ENCODE results near the gene CCNE1.
"Not testable (repeated sequence)": the region's sequence is repeated elsewhere in the genome, so short reads cannot be mapped to it uniquely, and the experiment has no call there.

CCNE1 gene

GRCh38 chr19:29819300-29819699 lies 7.5 kb downstream of the CCNE1 start:
- no peak for DNase-seq

GRCh38 chr19:29819986-29820385 lies 8.2 kb downstream of the CCNE1 start:
- no peak for DNase-seq

- DNase-seq: no peak
These were observed 12.0 kb downstream of the CCNE1 start for GRCh38 chr19:29823581-29824330.

- not testable (repeated sequence) for DNase-seq
These were observed 13.5 kb downstream of the CCNE1 start for GRCh38 chr19:29825263-29825662.

- DNase-seq: peak; percentile 70
These were observed 19.3 kb downstream of the CCNE1 start for GRCh38 chr19:29831041-29831548.

GRCh38 chr19:29831686-29832085 lies 19.9 kb downstream of the CCNE1 start:
- DNase-seq: no peak

- DNase-seq: no peak
These were observed 21.0 kb downstream of the CCNE1 start for GRCh38 chr19:29832801-29833200.

GRCh38 chr19:29833614-29834261 lies 21.9 kb downstream of the CCNE1 start:
- DNase-seq: no peak

GRCh38 chr19:29834991-29835846 lies 23.4 kb downstream of the CCNE1 start:
- DNase-seq: no peak

GRCh38 chr19:29836409-29836825 lies 24.6 kb downstream of the CCNE1 start:
- DNase-seq: no peak

- peak; percentile 31 for DNase-seq
These were observed 25.7 kb downstream of the CCNE1 start for GRCh38 chr19:29837448-29837981.

GRCh38 chr19:29837996-29838395 lies 26.2 kb downstream of the CCNE1 start:
- no peak for DNase-seq

GRCh38 chr19:29840066-29840950 lies 28.5 kb downstream of the CCNE1 start:
- no peak for DNase-seq

GRCh38 chr19:29841209-29841558 lies 29.4 kb downstream of the CCNE1 start:
- DNase-seq: no peak

- DNase-seq: no peak
These were observed 30.0 kb downstream of the CCNE1 start for GRCh38 chr19:29841559-29842367.

GRCh38 chr19:29842471-29843179 lies 30.8 kb downstream of the CCNE1 start:
- no peak for DNase-seq

GRCh38 chr19:29843180-29844051 lies 31.6 kb downstream of the CCNE1 start:
- DNase-seq: peak; percentile 21

GRCh38 chr19:29844891-29845573 lies 33.2 kb downstream of the CCNE1 start:
- DNase-seq: peak; percentile 95

Data from CD4-positive, alpha-beta T cell treated with Interferon gamma for 1 hour (primary cell).